GM12865 (cell line): ENCODE data around the gene TFRC.

Experiments
- DNase-seq: peaks from one replicate; pipeline ENCODE4 v3.0.0; 2010; ENCODE audit warnings: low read depth
- H3K4me3 ChIP-seq: 2 replicates; pipeline ENCODE4 v1.5.1; 2011; ENCODE audit warnings: mild to moderate bottlenecking, low read depth, low read length, control low read depth
- TF ChIP-seq, protein P1 (sequence below): IDR thresholded peaks from 2 replicates; pipeline ENCODE4 v1.5.1; 2011; ENCODE audit warnings: low read length, control low read depth, low read depth, inconsistent platforms; ENCODE audit not compliant: insufficient read depth; ENCODE audit errors: missing control alignments

TFRC gene

GRCh38 chr3:196054661-196055060, 27.2 kb downstream of the TFRC start:
- no peak overlapping the region for H3K4me3 ChIP-seq
- TF ChIP-seq, protein P1, sequence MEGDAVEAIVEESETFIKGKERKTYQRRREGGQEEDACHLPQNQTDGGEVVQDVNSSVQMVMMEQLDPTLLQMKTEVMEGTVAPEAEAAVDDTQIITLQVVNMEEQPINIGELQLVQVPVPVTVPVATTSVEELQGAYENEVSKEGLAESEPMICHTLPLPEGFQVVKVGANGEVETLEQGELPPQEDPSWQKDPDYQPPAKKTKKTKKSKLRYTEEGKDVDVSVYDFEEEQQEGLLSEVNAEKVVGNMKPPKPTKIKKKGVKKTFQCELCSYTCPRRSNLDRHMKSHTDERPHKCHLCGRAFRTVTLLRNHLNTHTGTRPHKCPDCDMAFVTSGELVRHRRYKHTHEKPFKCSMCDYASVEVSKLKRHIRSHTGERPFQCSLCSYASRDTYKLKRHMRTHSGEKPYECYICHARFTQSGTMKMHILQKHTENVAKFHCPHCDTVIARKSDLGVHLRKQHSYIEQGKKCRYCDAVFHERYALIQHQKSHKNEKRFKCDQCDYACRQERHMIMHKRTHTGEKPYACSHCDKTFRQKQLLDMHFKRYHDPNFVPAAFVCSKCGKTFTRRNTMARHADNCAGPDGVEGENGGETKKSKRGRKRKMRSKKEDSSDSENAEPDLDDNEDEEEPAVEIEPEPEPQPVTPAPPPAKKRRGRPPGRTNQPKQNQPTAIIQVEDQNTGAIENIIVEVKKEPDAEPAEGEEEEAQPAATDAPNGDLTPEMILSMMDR, result no peak
- DNase-seq, result no peak

DNA sequence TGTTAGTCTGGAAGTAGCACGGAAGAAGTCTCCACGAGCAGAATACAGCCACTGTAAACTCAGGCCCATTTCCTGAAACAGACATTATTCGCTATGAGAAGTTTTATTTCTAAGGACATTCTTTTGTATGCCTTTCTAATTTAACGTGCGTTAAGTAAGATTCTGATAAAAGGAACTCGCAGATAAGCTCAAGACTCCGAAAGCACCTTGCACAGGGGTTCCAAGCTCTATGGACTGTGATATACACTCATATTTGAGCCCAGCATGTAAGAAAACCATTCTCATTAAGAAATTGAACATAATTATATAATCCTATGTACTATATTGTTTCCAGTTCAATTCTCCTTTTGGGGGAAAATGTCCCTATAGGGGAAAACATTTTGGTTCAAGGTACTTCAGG, 28.4 kb downstream of the TFRC start:
- no peak overlapping the region for H3K4me3 ChIP-seq
- TF ChIP-seq, protein P1, result no peak
- no peak for DNase-seq

DNA sequence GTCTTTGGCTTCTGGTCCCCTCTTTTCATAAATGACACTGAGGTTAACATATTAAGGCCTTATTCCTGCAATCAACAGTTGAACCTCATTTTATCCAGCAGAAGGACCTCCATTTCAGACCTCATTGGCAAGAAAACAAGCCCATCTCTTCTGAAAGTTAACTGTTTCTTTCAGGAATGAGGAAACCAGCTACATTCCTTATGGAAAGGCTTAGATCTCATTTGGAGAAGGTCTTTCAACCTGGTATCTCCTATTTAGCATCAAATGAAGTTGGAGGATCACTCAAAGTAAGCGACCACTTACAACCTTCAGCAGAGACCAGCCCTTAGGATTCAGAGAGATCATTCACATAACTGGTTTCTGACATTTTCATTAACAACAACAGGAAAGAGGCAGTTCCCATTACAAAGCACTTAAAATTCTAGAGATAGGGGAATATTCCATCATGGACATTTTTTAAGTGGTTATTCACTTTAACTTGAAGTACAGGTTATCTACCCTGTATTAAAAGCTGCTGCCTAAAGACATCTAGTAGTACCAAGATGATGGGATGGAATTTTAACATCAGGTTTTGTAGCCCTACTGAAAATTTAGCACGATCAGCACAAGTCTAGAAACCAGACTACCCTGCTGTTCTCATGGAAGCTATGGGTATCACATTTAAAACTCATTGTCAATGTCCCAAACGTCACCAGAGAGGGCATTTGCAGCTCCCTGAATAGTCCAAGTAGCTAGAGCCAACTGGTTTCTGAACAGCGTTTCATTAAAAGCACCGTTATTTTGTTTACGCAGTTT, 30.4 kb downstream of the TFRC start:
- no peak for DNase-seq
- H3K4me3 ChIP-seq, result no peak overlapping the region
- TF ChIP-seq, protein P1, result no peak

DNA sequence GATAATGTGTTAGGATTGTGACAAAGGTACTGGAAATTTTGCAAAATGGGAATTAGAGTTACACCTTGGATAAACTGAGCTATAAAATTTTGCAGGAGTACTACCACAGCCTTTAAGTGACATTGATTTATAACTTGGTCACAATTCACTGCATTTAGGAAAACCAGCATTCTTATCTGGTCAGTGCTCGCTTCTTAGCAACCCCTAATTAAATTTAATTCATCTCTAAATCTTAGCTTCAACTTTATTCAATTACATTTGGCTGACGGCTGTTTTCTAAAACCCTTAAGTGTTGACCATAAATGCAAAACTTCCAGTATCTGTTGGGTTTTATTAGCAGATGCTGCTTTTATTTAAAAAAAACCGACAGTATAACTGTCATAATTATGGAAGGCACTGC, 31.3 kb downstream of the TFRC start:
- TF ChIP-seq, protein P1, result no peak
- DNase-seq, result no peak
- no peak overlapping the region for H3K4me3 ChIP-seq

DNA sequence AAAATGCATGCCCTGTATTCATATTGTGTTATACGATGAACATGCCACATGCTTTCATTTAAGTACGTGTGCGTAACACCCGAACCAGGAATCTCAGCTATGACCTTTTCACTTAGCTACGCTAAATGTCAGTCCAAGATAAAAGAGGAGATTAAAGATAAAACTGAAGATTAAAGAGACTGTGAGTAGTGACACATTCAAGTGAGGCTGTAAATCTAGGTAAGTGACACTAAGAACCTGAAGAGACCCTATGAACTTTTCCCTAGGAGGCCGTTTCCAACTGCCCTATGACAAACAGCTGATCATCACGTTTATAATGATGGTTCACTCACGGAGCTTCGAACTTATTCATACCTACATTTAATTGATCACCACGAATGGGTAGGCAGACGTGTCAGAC, 32.2 kb downstream of the TFRC start:
- DNase-seq, result no peak
- no peak overlapping the region for H3K4me3 ChIP-seq
- TF ChIP-seq, protein P1, result no peak

GRCh38 chr3:196048922-196049598, 32.8 kb downstream of the TFRC start:
- DNase-seq, result no peak
- TF ChIP-seq, protein P1, result no peak
- no peak overlapping the region for H3K4me3 ChIP-seq
